HepG2 (cell line): ENCODE results near the gene MYEOV.

ENCODE experiments used
- FOXO4 ChIP-seq: sonication (generic); formaldehyde crosslinking; conservative IDR thresholded peaks from 2 replicates; pipeline ENCODE4 v1.8.1; 2023; ENCODE audit warnings: missing genetic modification reagents
- RFX5 ChIP-seq: IDR thresholded peaks from 2 replicates; pipeline ENCODE4 v1.6.1; 2011; ENCODE audit warnings: low read depth, low read length, improper control_type of control experiment

DNA sequence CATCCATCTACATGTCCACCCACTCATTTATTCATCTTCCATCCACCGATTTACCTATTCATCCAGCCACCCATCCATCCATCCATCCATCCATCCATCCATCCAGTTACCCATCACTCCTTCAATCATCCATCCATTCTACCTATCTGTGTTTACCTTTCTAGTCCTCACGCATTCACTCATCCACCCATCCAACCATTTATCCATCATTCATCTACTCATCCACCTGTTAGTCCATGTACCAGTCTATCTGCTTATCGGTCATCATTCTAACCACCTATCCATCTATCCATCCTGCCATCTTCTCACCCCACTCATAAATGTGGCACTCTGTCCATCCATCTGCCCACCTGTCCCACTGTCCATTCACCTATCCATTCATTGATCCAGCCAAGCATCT is 21.9 kb upstream of the MYEOV start:
- TF ChIP-seq FOXO4 (CRISPR knock-in tag) (no peak), RFX5 (no peak)
